ENCODE measurements around the gene HAL.

HAL gene

DNA sequence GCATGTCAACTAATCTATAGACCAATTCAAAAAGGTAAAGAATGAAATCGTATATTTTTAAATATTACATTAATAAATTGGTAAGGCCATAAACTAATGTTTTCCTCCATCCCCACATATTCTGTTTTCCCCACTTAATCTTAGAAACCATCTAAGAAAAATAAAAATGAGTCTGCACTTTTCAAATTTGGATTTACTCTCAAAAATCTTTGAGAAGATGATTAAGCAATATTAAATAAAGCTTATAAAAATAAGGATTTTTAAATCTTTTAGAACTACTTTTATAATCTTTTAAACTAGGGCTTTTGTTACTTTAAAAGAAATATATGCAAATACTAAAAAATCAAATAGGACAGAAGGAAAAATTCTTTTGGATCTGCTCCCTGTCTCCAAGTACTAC is 10.6 kb upstream of the HAL start:
- DNase-seq, result no peak

GRCh38 chr12:96000858-96001257 is 4.7 kb upstream of the HAL start:
- no peak for DNase-seq

- DNase-seq, result no peak
Observed at GRCh38 chr12:95999484-95999883, 3.3 kb upstream of the HAL start.

GRCh38 chr12:95998611-95999286 is 2.6 kb upstream of the HAL start:
- peak; percentile 60 for DNase-seq

- no peak for DNase-seq
Observed at GRCh38 chr12:95997911-95998510, 1.9 kb upstream of the HAL start.

- DNase-seq, result no peak
Observed at GRCh38 chr12:95997276-95997675, 1.1 kb upstream of the HAL start.

DNA sequence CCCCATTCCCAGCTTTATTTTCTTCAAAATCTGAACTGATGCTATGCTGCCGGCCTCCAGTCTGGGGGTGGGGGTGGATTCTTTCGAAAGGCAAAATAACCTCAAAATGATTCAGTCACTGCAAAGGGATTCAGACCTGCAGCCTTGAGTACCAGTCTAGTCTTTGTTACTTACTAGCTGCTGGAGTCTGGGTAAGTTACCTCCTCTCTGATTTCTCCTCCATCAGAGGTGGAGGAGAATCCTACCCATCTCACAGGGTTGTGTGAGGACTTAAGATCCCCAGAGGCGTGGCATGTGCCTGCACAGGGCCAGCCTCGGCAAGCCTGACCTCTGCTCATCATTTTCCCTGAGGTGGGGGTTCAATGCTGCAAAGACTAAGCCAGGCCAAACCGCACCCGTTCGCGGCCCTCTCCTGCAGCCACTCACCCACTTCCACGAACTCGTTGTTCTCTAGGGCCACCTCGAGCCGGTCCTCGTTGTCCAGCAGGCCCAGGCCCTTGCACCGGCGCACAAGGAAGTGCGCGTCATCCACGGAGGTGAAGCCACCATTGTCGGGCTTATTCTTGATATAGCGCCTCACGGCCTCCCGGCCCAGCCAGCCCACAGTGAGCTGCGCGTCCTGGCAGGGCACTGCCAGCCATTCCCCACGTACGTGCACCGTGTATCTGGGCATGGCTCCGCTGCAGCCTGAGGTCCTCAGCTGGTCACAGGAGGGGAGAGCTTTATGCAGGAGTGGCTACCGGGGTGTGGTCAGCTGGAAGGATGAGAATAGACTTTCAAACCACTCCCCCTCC is 709 bp downstream of the HAL start:
- DNase-seq, result no peak

GRCh38 chr12:95994476-95994875 is 1.7 kb downstream of the HAL start:
- DNase-seq, result no peak

- DNase-seq, result no peak
Observed at GRCh38 chr12:95993907-95994306, 2.2 kb downstream of the HAL start.

- no peak for DNase-seq
Observed at GRCh38 chr12:95990136-95990535, 6.0 kb downstream of the HAL start.

GRCh38 chr12:95989504-95990123 is 6.5 kb downstream of the HAL start:
- DNase-seq, result no peak

GRCh38 chr12:95988506-95989275 is 7.5 kb downstream of the HAL start:
- DNase-seq, result no peak

DNA sequence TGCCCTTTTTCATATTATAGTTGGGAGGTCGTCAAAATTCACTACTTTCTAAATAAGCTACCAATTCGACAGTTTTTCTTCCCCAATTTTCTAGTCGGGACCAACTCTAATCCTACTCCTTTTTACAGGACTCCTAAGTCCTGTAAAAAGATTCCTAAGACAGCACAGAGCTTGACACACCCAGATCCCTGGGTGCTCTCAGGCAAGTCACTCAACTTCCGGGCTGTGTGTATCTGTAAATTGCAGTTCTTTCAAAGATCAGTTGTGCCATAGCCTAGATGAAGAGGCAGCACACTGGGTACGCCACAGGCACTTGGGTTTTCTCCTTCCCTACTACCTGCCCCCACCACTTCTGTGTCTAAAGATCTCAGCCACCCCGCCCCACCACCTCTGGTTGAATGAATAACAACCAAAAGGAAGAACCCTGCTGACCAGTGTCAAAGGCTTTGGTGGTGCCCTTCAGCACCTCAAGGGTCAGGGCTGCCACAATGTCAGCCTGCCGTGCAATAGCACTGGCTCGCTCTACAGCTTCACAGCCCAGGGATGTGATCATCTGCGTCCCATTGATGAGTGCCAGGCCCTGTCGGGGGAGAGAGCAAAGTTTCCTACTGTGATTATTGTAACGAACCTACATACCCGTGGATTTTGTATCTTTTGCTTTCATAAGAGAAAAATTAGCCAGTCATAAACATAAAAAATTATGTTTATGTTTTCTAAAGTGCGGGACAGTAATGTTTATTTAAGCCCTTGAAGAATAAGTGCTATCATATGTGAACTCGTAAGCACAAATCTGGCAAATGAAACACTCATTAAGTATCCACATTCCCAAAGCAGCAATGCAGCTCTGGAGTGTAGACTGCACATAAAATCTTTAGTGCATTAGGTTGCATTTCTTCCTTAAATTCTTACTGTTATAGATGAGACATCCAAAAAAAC is 9.2 kb downstream of the HAL start:
- DNase-seq, result no peak

DNA sequence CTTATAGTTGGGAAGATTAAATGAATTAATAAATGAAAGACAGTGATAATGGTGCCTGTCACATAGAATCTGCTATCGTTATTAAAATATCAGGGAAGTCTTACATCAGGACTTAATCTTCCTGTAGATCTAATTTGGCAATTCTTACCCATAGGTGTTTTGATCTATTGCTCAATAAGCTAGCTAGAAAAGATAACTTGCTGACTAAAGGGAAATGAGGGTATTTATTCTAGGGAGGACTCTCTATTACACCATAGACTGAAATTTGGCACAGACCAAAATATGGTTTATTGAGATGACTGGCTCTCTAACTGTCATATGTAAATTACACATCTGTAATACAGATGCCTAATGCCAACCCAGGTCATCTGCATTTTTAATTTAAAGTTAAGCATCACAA is 11.5 kb downstream of the HAL start:
- no peak for DNase-seq

DNA sequence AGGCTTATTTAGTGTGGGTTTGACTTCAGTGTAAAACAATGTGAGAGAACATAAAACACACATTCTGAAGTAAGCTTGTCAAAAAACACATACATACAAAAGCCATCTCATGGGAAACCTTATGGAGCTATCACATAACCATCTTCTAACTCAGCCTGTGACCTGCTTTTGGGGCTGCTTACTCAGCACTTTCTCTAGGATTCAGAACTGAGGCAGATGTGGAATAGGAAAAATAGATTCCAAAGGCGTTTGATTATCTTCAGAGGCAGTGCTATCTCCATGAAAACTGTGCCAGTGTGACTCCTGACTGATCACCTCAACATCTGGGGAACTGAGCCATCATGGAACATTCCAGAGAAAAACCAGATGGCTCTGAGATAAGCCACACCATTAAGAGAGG is 13.5 kb downstream of the HAL start:
- no peak for DNase-seq

DNA sequence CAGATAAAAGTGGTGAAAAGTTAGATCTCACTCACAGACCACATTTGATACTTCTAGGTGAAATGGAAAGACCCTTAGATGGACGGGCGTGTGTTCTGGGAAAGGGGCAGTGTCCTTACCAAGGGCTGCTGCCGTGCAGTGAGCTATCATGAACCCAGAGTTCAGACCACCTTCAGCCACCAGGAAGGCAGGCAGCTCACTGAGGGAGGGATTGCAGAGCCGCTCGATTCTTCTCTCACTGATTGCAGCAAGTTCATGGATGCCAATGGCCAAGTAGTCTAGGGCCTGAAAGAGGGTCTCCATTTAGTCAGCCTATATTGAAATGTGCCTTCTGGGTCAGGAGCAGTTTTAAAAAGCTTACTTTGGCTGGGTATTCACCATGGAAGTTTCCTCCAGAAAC is 15.7 kb downstream of the HAL start:
- no peak for DNase-seq

GRCh38 chr12:95978774-95979173 is 17.4 kb downstream of the HAL start:
- DNase-seq, result no peak

GRCh38 chr12:95978351-95978750 is 17.8 kb downstream of the HAL start:
- no peak for DNase-seq

GRCh38 chr12:95977764-95978305 is 18.3 kb downstream of the HAL start:
- DNase-seq, result no peak

DNA sequence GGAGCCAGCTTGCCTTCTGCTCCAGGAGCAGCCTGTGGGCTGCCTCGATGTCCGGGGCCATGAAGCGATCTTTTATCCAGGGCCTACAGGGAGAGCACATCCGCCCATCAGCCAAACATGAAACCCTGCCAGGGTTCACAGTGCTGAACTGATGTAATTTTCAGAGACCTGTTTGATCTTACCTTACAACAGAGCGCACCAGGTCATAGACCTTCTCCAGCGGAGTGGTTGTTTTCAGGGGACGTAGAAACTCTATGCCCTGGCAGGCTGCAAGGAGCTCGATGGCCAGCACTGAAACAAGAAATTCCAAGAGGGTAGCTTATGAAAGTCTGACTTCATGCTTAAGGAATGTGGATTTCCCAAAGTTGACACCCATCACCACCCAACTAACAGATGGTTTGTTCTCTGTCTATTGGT is 19.7 kb downstream of the HAL start:
- DNase-seq, result peak; percentile 59

GRCh38 chr12:95975491-95975890 is 20.7 kb downstream of the HAL start:
- DNase-seq, result no peak
